ENCODE data around the gene MGAT5B.

MGAT5B gene

GRCh38 chr17:76987486-76988093 lies 119.4 kb downstream of the MGAT5B start:
- no peak for DNase-seq (ENCODE audit: low spot score)
- in situ Hi-C loops (cut with MboI; ENCODE audit: low sequenced_read_pairs, unreplicated experiment) = no loop called here
- TF ChIP-seq CTCF (IDR thresholded peaks at IDR 0.05; ENCODE audit: borderline replicate concordance, control extremely low read depth, extremely low read depth, insufficient read depth, missing control alignments) = no peak

GRCh38 chr17:76988796-76989195 lies 120.6 kb downstream of the MGAT5B start:
- no peak for TF ChIP-seq CTCF (IDR thresholded peaks at IDR 0.05; ENCODE audit: borderline replicate concordance, control extremely low read depth, extremely low read depth, insufficient read depth, missing control alignments)
- in situ Hi-C loops (cut with MboI; ENCODE audit: low sequenced_read_pairs, unreplicated experiment) = no loop called here
- no peak for DNase-seq (ENCODE audit: low spot score)

- no peak for DNase-seq (ENCODE audit: low spot score)
- TF ChIP-seq CTCF (IDR thresholded peaks at IDR 0.05; ENCODE audit: borderline replicate concordance, control extremely low read depth, extremely low read depth, insufficient read depth, missing control alignments) = no peak
- in situ Hi-C loops (cut with MboI; ENCODE audit: low sequenced_read_pairs, unreplicated experiment) = no loop called here
Measured at GRCh38 chr17:76989519-76989918, 121.3 kb downstream of the MGAT5B start.

- no peak for TF ChIP-seq CTCF (IDR thresholded peaks at IDR 0.05; ENCODE audit: borderline replicate concordance, control extremely low read depth, extremely low read depth, insufficient read depth, missing control alignments)
- no peak for DNase-seq (ENCODE audit: low spot score)
- in situ Hi-C loops (cut with MboI; ENCODE audit: low sequenced_read_pairs, unreplicated experiment) = no loop called here
Measured at GRCh38 chr17:76992891-76993290, 124.7 kb downstream of the MGAT5B start.

- in situ Hi-C loops (cut with MboI; ENCODE audit: low sequenced_read_pairs, unreplicated experiment) = no loop called here
- no peak for TF ChIP-seq CTCF (IDR thresholded peaks at IDR 0.05; ENCODE audit: borderline replicate concordance, control extremely low read depth, extremely low read depth, insufficient read depth, missing control alignments)
- no peak for DNase-seq (ENCODE audit: low spot score)
Measured at GRCh38 chr17:76993651-76994050, 125.4 kb downstream of the MGAT5B start.

GRCh38 chr17:76994237-76994637 lies 126.0 kb downstream of the MGAT5B start:
- TF ChIP-seq CTCF (IDR thresholded peaks at IDR 0.05; ENCODE audit: borderline replicate concordance, control extremely low read depth, extremely low read depth, insufficient read depth, missing control alignments) = no peak
- DNase-seq (ENCODE audit: low spot score) = no peak
- in situ Hi-C loops (cut with MboI; ENCODE audit: low sequenced_read_pairs, unreplicated experiment) = no loop called here
